Thoracic aorta (tissue), 2 donors: Measurements from ENCODE around the gene SPOCK3. TPM values are rescaled to one million over a fixed set of nuclear protein-coding genes. Genes with fewer than 3 reads are reported as not detected.

Experiments
- ATAC-seq: fragments of 150-250 bp; one replicate; pipeline ENCODE4 v1.8.0; 2017; ENCODE audit warnings: low read depth; ENCODE audit not compliant: insufficient number of reproducible peaks, low FRiP score
- DNase-seq: peaks from one replicate; pipeline ENCODE4 v3.0.0-alpha.2; 2020; ENCODE audit warnings: low spot score
- H3K27ac ChIP-seq, 2 donors: fragments of 200-600 bp; sonication (generic); 1 replicate in 1 of 2; 2 replicates in 1 of 2; pipeline ENCODE4 v1.5.1; 2016; ENCODE audit warnings: mild to moderate bottlenecking in 2 of 2, moderate library complexity in 2 of 2
- H3K27me3 ChIP-seq: fragments of 200-600 bp; sonication (generic); replicated peaks from 2 replicates; pipeline ENCODE4 v1.6.0; 2016; ENCODE audit warnings: mild to moderate bottlenecking; ENCODE audit not compliant: insufficient read depth
- H3K36me3 ChIP-seq: fragments of 200-600 bp; sonication (generic); one replicate; pipeline ENCODE4 v1.5.1; 2016
- H3K4me1 ChIP-seq, 2 donors: fragments of 200-600 bp; sonication (generic); 1 replicate in 1 of 2; 2 replicates in 1 of 2; pipeline versions ENCODE4 v1.5.1 to v1.6.0; 2016; ENCODE audit warnings: low read depth in 2 of 2, mild to moderate bottlenecking in 1 of 2; ENCODE audit not compliant: control insufficient read depth in 1 of 2
- H3K4me3 ChIP-seq: fragments of 200-600 bp; sonication (generic); 2 replicates; pipeline ENCODE4 v1.5.1; 2016; ENCODE audit warnings: mild to moderate bottlenecking
- H3K9me3 ChIP-seq: fragments of 200-600 bp; sonication (generic); 2 replicates; pipeline ENCODE4 v1.5.1; 2016
- CTCF ChIP-seq: fragments of 200-600 bp; sonication (generic); IDR thresholded peaks from one replicate; pipeline ENCODE4 v1.5.1; 2019; ENCODE audit warnings: antibody characterized with exemption
- total RNA-seq, 2 donors: library from RNA; depleted of rRNA; stranded (reverse); fragments of >200 nt; gene quantifications; one replicate each; pipeline versions ENCODE4 v1.1.0 to v1.2.3, GENCODE V29; 2016

SPOCK3 gene
- total RNA-seq, 2 donors from 2014 or later: not detected

DNA sequence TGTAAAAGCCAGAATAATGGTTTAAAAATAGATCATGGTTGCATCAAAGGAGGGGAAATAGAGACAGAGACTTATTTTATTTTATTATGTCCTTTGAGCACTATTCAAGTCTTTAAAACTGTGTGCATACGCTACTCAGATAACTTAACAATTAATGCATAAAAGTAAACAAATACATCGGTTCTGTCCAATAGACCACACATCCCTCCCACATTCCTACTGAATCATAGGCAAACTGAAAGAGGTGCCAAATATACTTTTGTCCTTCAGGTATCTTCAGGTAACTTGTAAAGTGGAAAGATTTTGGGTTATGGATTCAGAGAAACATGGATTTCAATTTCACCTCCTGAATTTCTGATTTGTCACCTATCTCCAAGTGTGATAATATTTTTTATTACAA is 91.3 kb downstream of the SPOCK3 start:
- H3K36me3 ChIP-seq: no peaks in the 10 kb centered on the region
- H3K9me3 ChIP-seq: no peaks in the 10 kb centered on the region
- TF ChIP-seq CTCF: no peak
- ATAC-seq (no peak), DNase-seq (no peak)
- H3K27me3 ChIP-seq: no peaks in the 10 kb centered on the region
- no peak overlapping the region for H3K27ac ChIP-seq
- H3K4me3 ChIP-seq: no peak overlapping the region
- H3K4me1 ChIP-seq: no peaks in the 10 kb centered on the region

DNA sequence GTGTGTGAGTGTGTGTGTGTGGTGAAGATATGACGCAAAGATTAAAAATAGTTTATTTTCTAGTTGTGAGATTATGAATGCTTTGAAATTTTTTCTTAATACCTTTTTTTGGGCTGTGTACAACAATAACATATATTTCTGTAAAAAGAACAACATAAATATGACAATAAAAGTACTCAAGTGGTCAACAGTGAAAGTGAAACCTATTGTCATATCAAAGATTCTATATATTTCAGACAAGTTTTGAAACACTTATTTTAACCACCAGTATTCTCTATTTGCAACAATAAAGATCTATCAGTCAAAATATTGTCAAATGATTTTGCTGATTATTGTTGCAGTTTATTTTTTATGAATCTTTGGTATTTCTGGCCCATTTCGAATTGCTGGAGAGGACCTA is 98.0 kb downstream of the SPOCK3 start:
- TF ChIP-seq CTCF: no peak

GRCh38 chr4:167129146-167129545 is 105.1 kb downstream of the SPOCK3 start:
- H3K27ac ChIP-seq: no peak overlapping the region
- H3K4me3 ChIP-seq: no peak overlapping the region
- no peaks in the 10 kb centered on the region for H3K4me1 ChIP-seq
- H3K27me3 ChIP-seq: no peaks in the 10 kb centered on the region
- no peaks in the 10 kb centered on the region for H3K36me3 ChIP-seq
- H3K9me3 ChIP-seq: no peaks in the 10 kb centered on the region
- ATAC-seq (no peak), DNase-seq (no peak)
- no peak for TF ChIP-seq CTCF

More for the DNA sequence above, 98.0 kb downstream of the SPOCK3 start:
- no peak overlapping the region for H3K4me3 ChIP-seq
- H3K27ac ChIP-seq: no peak overlapping the region
- no peaks in the 10 kb centered on the region for H3K9me3 ChIP-seq
- H3K36me3 ChIP-seq: no peaks in the 10 kb centered on the region
- ATAC-seq (no peak), DNase-seq (no peak)
- no peaks in the 10 kb centered on the region for H3K4me1 ChIP-seq
- H3K27me3 ChIP-seq: no peaks in the 10 kb centered on the region

- DNase-seq (no peak), ATAC-seq (no peak)
- no peak overlapping the region for H3K27ac ChIP-seq
- H3K36me3 ChIP-seq: no peaks in the 10 kb centered on the region
- H3K27me3 ChIP-seq: no peaks in the 10 kb centered on the region
- H3K4me1 ChIP-seq: no peaks in the 10 kb centered on the region
- TF ChIP-seq CTCF: no peak
- no peak overlapping the region for H3K4me3 ChIP-seq
- no peaks in the 10 kb centered on the region for H3K9me3 ChIP-seq
These were observed 114.9 kb downstream of the SPOCK3 start for GRCh38 chr4:167119392-167119791.

- Histone ChIP-seq H3K4me1 (no peaks in the 10 kb centered on the region), H3K9me3 (no peaks in the 10 kb centered on the region), H3K4me3 (no peak overlapping the region), H3K27ac (no peak overlapping the region), H3K27me3 (no peaks in the 10 kb centered on the region), H3K36me3 (no peaks in the 10 kb centered on the region)
- TF ChIP-seq CTCF: no peak
- DNase-seq (no peak), ATAC-seq (no peak)
These were observed 117.0 kb downstream of the SPOCK3 start for GRCh38 chr4:167117273-167117672.
